Hepatocyte (in vitro differentiated cells): ENCODE data around the gene LTB4R. TPM values are rescaled to one million over a fixed set of nuclear protein-coding genes. Genes with fewer than 3 reads are reported as not detected.

Source experiments
- DNase-seq: peaks from one replicate; pipeline ENCODE4 v3.0.0-alpha.2; 2016; ENCODE audit warnings: low spot score
- H2AFZ ChIP-seq: fragments of 200-600 bp; sonication (generic); 2 replicates; pipeline ENCODE4 v1.6.0; 2016; ENCODE audit warnings: antibody characterized with exemption, mild to moderate bottlenecking
- H3K27ac ChIP-seq: fragments of 200-600 bp; sonication (generic); 2 replicates; pipeline ENCODE4 v1.5.1; 2016; ENCODE audit warnings: mild to moderate bottlenecking
- H3K27me3 ChIP-seq: fragments of 200-600 bp; sonication (generic); 2 replicates; pipeline ENCODE4 v1.6.1; 2016
- H3K36me3 ChIP-seq: fragments of 200-600 bp; sonication (generic); replicated peaks from 2 replicates; pipeline ENCODE4 v1.5.1; 2016; ENCODE audit warnings: low read depth; ENCODE audit not compliant: insufficient read depth
- H3K4me1 ChIP-seq: fragments of 200-600 bp; sonication (generic); 2 replicates; pipeline ENCODE4 v1.5.1; 2016; ENCODE audit warnings: mild to moderate bottlenecking, moderate library complexity; ENCODE audit not compliant: insufficient read depth
- H3K4me2 ChIP-seq: fragments of 200-600 bp; sonication (generic); 2 replicates; pipeline ENCODE4 v1.6.0; 2016
- H3K4me3 ChIP-seq: fragments of 200-600 bp; sonication (generic); 2 replicates; pipeline ENCODE4 v1.5.1; 2016; ENCODE audit warnings: mild to moderate bottlenecking
- H3K79me2 ChIP-seq: fragments of 200-600 bp; sonication (generic); 2 replicates; pipeline ENCODE4 v1.6.0; 2017; ENCODE audit warnings: mild to moderate bottlenecking
- H3K9me2 ChIP-seq: fragments of 200-600 bp; sonication (generic); replicated peaks from 2 replicates; pipeline ENCODE4 v1.6.0; 2017; ENCODE audit warnings: mild to moderate bottlenecking; ENCODE audit not compliant: insufficient read depth
- H3K9me3 ChIP-seq: fragments of 200-600 bp; sonication (generic); 2 replicates; pipeline ENCODE4 v1.5.1; 2016; ENCODE audit warnings: low read depth, mild to moderate bottlenecking
- H4K20me1 ChIP-seq: fragments of 200-600 bp; sonication (generic); 2 replicates; pipeline ENCODE4 v1.6.0; 2016; ENCODE audit warnings: mild to moderate bottlenecking; ENCODE audit not compliant: insufficient read depth, poor library complexity, severe bottlenecking
- CTCF ChIP-seq: fragments of 200-600 bp; sonication (generic); IDR thresholded peaks from 2 replicates; pipeline ENCODE4 v1.5.1; 2016; ENCODE audit warnings: antibody characterized with exemption, mild to moderate bottlenecking; ENCODE audit not compliant: poor library complexity
- EZH2 ChIP-seq: fragments of 200-600 bp; sonication (generic); IDR thresholded peaks from 2 replicates; pipeline ENCODE4 v1.6.1; 2016; ENCODE audit warnings: antibody characterized with exemption, mild to moderate bottlenecking, borderline replicate concordance
- EZH2phosphoT487 ChIP-seq: fragments of 200-600 bp; sonication (generic); IDR thresholded peaks from one replicate; pipeline ENCODE4 v1.6.1; 2018; ENCODE audit warnings: antibody characterized with exemption, mild to moderate bottlenecking, low read depth, moderate library complexity; ENCODE audit not compliant: unreplicated experiment, severe bottlenecking
- WGBS: methylation state at CpG from one replicate; pipeline ENCODE4 v1.1.6; 2016; ENCODE audit warnings: low lambda C conversion rate; ENCODE audit errors: missing lambda C conversion rate; 5-methylcytosine and 5-hydroxymethylcytosine counted together
- polyA plus RNA-seq: library from polyadenylated mRNA; unstranded; fragments of >200 nt; fragmentation: Nextera tagmentation; extraction: Ambion mirVana; gene quantifications from 2 replicates; pipeline ENCODE4 v1.2.1, GENCODE V29; 2016
- total RNA-seq: library from RNA; depleted of rRNA; stranded (reverse); fragments of >200 nt; gene quantifications from 2 replicates; pipeline ENCODE4 v1.2.3, GENCODE V29; 2014

LTB4R gene
- total and polyA plus RNA-seq, 2 experiments from 2014 or later = 3.6 to 5.1 TPM

GRCh38 chr14:24283796-24284460 lies 27.4 kb upstream of the LTB4R start:
- Histone ChIP-seq H3K4me1 (no peaks in the 10 kb centered on the region), H2AFZ (no peak overlapping the region), H3K4me3 (no peak overlapping the region), H3K4me2 (no peak overlapping the region), H3K79me2 (no peaks in the 10 kb centered on the region), H3K27me3 (no peaks in the 10 kb centered on the region), H3K9me3 (no peaks in the 10 kb centered on the region), H3K36me3 (no peaks in the 10 kb centered on the region), H3K9me2 (no peaks in the 10 kb centered on the region), H4K20me1 (no peaks in the 10 kb centered on the region), H3K27ac (no peak overlapping the region)
- TF ChIP-seq CTCF (no peak), EZH2phosphoT487 (no peak), EZH2 (no peak)
- WGBS = 86% methylated on average over 5 of the region's 5 CpGs
- no peak for DNase-seq

DNA sequence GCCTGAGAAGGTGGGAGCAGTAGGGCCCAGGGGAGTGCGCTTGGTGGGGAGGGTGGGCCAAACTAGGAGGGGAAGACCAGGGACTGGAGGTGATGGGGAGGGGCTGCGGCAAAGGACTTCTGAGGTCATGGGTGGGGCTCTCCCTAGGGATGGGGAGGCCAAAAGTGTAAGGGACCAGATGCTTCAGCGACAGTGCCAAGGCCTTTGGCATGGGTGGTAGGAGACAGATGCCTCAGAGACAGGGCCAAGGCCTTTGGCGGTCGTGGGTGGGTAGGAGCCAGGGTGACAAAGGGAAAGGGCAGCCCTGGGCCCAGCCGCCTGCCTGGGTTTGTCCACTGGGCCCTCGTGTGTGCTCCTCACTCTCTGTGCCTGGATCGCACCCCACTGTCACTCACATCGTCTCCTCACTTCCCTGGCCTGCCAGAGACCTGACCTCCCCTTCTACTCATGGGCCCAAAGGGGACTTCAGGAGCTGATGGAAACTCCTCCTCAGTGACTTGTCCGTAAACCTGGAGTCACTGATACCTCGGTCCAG lies 26.7 kb upstream of the LTB4R start:
- TF ChIP-seq EZH2phosphoT487 = no peak
- no peak for TF ChIP-seq EZH2
- TF ChIP-seq CTCF = no peak
- no peaks in the 10 kb centered on the region for H3K9me2 ChIP-seq
- no peaks in the 10 kb centered on the region for H3K9me3 ChIP-seq
- no peaks in the 10 kb centered on the region for H3K36me3 ChIP-seq
- no peak overlapping the region for H3K4me2 ChIP-seq
- no peak for DNase-seq
- no peak overlapping the region for H3K4me3 ChIP-seq
- H3K27me3 ChIP-seq = no peaks in the 10 kb centered on the region
- H3K27ac ChIP-seq = no peak overlapping the region
- no peak overlapping the region for H2AFZ ChIP-seq
- WGBS = 93% methylated on average over 11 of the region's 11 CpGs
- H4K20me1 ChIP-seq = no peaks in the 10 kb centered on the region
- H3K4me1 ChIP-seq = no peaks in the 10 kb centered on the region
- H3K79me2 ChIP-seq = no peaks in the 10 kb centered on the region

DNA sequence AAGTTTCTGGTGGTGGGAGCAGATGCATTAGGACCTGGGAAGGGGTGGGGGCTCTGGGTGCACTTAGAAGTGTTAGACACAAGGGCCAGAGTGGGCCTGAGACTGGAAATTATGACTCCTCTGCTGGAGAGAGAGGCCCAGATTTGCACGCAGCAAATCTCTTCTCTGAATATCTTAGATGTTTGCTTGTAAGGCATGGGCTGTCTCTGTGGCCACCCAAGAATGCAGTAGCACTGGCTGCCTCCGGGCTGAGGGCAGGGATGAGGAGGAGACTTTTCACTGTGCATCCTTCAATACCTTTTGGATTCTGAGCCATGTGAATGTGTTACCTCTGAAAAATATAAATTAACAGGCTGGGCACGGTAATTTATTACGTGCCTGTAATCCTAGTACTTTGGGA lies 26.0 kb upstream of the LTB4R start:
- Histone ChIP-seq H3K27ac (no peak overlapping the region), H3K9me2 (no peaks in the 10 kb centered on the region), H3K9me3 (no peaks in the 10 kb centered on the region), H3K36me3 (no peaks in the 10 kb centered on the region), H4K20me1 (no peaks in the 10 kb centered on the region), H3K4me3 (no peak overlapping the region), H3K4me1 (no peaks in the 10 kb centered on the region), H3K27me3 (no peaks in the 10 kb centered on the region), H3K4me2 (no peak overlapping the region), H3K79me2 (no peaks in the 10 kb centered on the region), H2AFZ (no peak overlapping the region)
- WGBS = 75% methylated on average over 4 of the region's 4 CpGs
- TF ChIP-seq EZH2 (no peak), CTCF (no peak), EZH2phosphoT487 (no peak)
- no peak for DNase-seq

DNA sequence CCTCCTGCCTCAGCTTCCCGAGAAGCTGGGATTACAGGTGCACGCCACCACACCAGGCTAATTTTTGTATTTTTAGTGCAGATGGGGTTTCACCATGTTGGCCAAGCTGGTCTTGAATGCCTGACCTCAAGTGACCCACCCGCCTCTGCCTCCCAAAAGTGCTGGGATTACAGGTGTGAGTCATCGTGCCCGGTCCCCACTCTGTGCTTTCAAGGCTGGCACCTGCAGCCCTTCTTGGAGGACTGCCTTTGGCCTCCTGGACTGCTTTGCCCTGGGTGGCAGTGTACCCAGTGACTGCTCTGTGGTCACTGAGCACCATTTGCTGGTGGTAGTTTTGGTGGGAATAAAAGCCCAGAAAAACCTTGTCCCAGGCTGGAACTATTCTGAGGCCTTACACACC lies 24.3 kb upstream of the LTB4R start:
- WGBS = 95% methylated on average over 5 of the region's 5 CpGs

More for the DNA sequence above, 24.3 kb upstream of the LTB4R start:
- DNase-seq = no peak
- Histone ChIP-seq H4K20me1 (no peaks in the 10 kb centered on the region), H3K4me2 (no peak overlapping the region), H3K9me3 (no peaks in the 10 kb centered on the region), H3K27ac (no peak overlapping the region), H3K27me3 (no peaks in the 10 kb centered on the region), H3K4me1 (no peaks in the 10 kb centered on the region), H3K36me3 (no peaks in the 10 kb centered on the region), H3K4me3 (no peak overlapping the region), H2AFZ (no peak overlapping the region), H3K9me2 (no peaks in the 10 kb centered on the region), H3K79me2 (no peaks in the 10 kb centered on the region)
- TF ChIP-seq EZH2 (no peak), EZH2phosphoT487 (no peak), CTCF (no peak)
